ENCODE results near the gene TCF19.
"Not testable (repeated sequence)": the region's sequence is repeated elsewhere in the genome, so short reads cannot be mapped to it uniquely, and the experiment has no call there.

The TCF19 gene

GRCh38 chr6:31162463-31163165 is 4.2 kb downstream of the TCF19 start:
- DNase-seq, result no peak

DNA sequence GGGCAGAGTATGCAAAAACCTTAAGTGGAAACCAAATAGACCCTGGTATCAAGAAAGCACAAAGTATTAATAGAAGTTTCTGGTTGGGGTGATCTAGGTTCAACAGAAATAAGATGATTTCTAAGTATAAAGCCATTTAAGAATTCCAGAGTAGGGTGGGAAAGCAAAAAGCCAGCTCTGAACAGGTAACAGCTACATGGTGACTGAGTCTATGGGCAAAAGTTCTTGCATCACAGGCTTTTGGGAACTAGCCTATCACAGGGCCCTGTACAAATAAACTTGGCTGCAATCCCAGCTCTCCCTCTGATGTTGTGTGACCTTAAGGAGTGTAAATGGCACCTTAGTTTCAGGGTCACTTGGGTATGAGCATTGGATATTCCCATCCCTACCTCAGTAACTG is 5.5 kb downstream of the TCF19 start:
- DNase-seq, result no peak

DNA sequence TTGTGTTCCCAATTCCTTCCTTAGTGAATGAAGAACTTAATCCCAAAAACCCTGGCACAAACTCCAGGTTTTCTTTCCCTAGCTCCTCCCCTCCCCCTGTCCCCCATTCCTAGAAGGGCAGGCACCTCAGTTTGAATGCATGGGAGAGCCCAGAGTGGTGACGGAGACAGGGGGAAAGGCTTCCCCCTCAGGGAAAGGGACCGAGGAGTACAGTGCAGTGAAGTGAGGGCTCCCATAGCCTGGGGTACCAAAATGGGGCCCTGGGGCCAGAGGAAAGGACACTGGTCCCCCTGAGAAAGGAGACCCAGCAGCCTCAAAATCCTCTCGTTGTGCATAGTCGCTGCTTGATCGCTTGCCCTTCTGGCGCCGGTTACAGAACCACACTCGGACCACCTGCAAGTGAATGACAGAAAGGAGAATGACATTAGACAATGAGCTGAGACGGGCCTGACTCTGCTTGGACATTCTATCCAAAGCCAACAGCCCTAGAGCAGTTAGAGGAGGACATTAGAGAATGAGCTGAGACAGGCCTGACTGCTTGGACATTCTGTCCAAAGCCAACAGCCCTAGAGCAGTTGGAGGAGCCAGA is 6.2 kb downstream of the TCF19 start:
- DNase-seq, result not testable (repeated sequence)

DNA sequence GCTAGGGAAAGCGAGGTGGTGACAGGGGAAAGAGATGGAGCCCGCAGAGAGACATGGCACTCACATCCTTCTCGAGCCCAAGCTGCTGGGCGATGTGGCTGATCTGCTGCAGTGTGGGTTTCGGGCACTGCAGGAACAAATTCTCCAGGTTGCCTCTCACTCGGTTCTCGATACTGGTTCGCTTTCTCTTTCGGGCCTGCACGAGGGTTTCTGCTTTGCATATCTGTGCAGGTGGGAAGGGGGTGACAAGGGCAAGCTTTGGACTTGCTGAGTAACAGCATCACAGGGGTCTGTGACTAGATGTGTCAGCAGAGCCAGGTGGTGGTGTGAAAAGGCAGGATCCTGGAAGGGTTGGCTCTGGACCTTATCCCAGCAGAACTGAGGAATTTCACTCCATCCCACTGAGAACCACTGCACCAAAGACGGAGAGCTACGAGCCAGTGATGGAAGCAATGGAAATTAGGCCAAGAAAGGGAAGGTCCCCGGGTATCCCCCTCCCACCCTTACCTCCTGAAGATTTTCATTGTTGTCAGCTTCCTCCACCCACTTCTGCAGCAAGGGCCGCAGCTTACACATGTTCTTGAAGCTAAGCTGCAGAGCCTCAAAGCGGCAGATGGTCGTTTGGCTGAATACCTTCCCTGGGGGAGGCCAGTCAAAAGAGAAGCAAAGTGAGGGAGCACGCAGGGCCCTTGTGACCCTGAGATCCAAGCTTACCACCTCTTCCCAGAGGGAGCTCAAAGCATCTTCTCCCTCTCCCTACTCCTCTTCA is 6.9 kb downstream of the TCF19 start:
- not testable (repeated sequence) for DNase-seq

DNA sequence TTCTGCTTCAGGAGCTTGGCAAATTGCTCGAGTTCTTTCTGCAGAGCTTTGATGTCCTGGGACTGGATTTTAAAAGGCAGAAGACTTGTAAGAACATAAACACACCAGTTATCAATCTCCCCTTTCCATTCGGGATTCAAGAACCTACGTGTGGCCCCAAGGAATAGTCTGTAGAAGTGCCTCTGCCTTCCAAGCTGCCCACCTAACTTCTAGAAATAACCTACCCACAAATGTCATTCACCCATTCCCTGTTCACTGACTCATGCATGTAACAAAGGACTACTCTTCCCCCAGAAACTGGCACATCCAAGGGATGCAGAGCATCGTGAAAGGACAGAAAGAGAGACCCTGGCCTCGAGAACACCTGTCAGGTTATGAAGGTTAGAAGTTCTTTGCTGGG is 7.6 kb downstream of the TCF19 start:
- no peak for DNase-seq

DNA sequence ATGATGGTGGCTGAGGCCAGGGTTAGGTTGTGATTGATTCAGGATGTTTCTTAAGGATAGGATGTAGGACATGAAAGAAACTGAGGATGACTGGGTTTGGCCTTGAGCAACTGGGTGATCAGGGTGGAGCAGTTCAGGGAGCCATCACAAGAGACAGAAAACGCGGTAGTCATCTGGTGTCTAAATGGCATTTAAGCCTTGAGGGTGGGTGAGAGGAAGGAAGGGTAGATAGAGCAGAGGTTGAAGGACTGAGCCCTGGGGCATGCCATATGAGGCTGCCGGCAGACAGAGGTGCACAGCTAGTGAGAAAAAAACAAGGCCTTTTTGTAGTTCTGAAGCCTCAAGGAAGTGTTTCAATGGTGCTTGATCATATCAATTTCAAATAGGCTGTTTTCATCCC is 10.2 kb downstream of the TCF19 start:
- no peak for DNase-seq

DNA sequence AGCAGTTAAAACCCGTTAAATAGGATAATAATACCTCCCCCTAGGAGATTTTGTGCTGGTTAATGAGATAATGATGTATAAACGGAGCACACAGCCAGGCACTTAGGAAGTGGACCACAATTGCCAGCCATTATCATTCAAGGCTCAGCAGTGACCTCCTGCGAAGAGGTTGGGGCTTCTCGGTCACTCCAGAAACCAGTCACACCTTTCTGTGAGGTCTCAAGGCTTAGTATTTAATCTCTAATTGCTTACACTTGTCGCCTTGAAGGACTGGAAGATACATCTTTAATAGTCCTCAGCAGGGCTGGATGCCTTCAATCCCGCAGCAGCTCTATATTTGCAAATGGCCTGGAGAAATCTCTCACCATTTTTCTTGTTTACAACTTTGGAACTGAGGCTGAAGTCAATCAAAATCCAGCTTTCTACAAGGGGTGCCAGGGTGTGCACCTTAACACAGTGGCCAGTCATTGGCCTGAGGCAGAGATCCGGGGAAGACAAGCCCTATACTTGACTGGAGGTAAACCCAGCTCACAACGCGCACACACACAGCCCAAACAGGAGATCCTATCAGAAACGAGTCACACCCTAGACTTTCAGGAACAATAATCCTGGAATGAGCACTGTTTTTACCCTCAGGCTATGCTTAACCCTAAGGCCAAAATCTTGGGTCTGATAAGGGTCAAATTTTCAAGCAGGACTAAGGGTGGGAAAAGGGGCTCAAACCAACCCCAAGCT is 10.9 kb downstream of the TCF19 start:
- no peak for DNase-seq

- DNase-seq, result not testable (repeated sequence)
Observed at GRCh38 chr6:31169858-31170599, 11.6 kb downstream of the TCF19 start.

- no peak for DNase-seq
Observed at GRCh38 chr6:31170600-31170881, 12.2 kb downstream of the TCF19 start, which contains the start of gene POU5F1. Gene POU5F1, minus strand, starts transcription at chr6:31170682. Its CDS starts 62 bp downstream, at chr6:31170620.

DNA sequence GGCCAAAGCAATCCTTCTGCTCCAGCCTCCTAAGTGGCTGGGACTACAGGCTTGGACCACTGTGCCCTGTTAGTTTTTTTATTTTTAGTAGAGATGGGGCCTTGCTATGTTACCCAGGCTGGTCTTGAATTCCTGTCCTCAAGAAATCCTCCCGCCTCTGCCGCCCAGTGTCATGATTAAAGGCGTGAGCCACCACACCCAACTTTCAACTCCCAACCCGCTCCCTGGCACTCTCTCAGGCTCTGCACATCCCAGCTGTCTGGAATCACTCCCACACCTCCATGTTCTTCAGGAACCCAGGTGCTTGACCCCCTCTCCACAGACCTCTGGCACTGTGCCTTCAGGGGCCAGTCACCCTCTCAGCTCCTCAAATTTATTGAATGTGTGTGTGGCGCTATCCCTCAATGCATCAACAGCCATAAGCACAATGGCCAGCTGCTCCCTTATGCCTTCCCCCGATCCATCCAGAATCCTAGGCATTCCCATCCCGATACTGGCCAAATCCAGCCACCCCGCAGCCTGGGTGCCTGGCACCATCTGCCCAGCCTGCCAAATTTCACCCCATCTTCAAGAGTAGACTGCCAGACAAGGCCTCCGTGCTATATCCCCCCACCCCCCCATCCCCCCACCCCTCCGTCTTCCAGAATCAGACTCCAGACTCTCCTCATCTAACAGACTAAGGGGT is 12.7 kb downstream of the TCF19 start:
- DNase-seq, result no peak

GRCh38 chr6:31171931-31172905 is 13.8 kb downstream of the TCF19 start:
- no peak for DNase-seq

GRCh38 chr6:31172973-31173384 is 14.6 kb downstream of the TCF19 start:
- DNase-seq, result no peak

DNA sequence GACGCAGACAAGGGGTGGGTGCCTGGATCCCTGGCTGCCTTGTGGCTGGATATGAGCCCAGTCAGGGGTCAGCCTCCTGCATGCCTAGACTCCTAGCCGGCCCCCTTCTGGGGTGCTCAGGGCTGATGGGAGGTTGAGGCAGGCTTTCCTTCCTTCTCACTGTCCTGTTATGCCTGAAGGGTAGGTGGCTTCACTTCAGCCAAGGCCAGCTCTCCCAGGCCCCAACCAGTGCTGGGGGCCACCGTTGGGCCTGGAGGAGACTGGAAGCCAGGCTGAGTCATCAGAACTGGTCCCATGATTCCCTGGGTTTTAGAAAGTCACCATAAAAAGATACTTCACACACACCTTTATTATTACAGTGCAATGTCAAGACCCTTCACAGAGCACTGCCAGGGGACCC is 15.0 kb downstream of the TCF19 start:
- no peak for DNase-seq

GRCh38 chr6:31174378-31174777 is 16.0 kb downstream of the TCF19 start:
- no peak for DNase-seq

DNA sequence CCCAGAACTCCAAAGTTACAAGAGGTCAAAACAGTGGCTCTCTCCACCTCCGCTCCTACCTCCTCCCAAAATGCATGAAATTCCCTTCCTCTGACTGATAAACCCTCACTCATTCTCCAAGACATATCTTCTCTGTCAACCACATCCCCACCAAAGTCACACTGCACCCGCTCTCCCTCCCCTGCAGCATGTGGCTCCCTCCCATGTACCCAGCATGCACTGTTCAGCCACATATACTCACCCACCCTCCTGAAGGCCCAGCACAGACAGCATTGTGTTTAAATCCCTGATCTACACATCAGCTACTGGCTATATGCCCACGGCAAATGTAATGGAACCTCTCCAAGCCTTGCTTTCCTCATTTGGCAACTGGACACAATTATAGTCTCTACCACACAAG is 17.6 kb downstream of the TCF19 start:
- no peak for DNase-seq

GRCh38 chr6:31178143-31179041 is 20.0 kb downstream of the TCF19 start:
- DNase-seq, result peak; percentile 55

DNA sequence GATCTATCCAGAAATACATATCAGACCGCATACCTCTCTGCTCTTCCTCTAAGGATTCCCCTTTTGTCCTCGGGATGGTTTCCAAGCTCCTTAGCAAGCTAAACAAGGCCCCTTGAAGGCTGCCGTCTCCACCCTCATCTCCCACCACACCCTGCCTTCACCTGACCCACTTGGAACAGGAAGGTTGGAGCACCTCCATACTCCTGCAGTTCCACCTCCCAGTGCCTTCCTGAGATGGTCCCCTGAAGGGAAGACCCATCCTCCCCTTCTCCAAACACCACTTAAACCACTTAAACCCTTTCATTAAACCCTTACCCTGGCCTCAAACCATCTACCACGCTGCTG is 20.6 kb downstream of the TCF19 start:
- DNase-seq, result no peak

- DNase-seq, result no peak
Observed at GRCh38 chr6:31179896-31180295, 21.5 kb downstream of the TCF19 start.

- DNase-seq, result peak; percentile 80
Observed at GRCh38 chr6:31180500-31180899, 22.1 kb downstream of the TCF19 start.

DNA sequence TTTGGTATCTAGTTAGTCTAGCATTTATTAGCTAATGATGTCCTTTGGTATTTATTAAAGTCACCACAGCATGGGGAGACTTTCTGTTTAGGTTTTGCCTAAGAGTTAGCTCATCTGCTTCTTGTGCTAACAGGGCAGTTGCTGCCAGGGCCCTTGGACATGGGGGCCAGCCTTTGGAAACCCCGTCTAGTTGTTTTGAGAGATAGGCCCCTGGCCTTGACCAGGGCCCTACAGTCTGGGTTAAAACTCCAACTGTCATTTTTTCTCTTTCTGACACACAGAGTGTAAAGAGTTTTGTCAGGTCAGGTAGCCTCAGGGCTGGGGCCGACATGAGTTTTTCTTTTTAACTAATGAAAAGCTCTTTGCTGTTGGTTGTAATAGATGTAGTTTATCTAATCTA is 24.9 kb downstream of the TCF19 start:
- DNase-seq, result not testable (repeated sequence)
